Measurements from ENCODE around the gene ZGPAT.
"Not testable (repeated sequence)": the region's sequence is repeated elsewhere in the genome, so short reads cannot be mapped to it uniquely, and the experiment has no call there.

Gene ZGPAT

GRCh38 chr20:63664143-63664851 lies 43.5 kb upstream of the ZGPAT start:
- Histone ChIP-seq H3K4me1 (ENCODE audit: control insufficient read depth, insufficient read depth, low read length) (peaks cover 2% of the 10 kb centered on the region), H3K27ac (ENCODE audit: low read depth, low read length) (no peak overlapping the region), H3K9me3 (ENCODE audit: control insufficient read depth, insufficient read depth, low read length) (no peaks in the 10 kb centered on the region), H3K36me3 (ENCODE audit: control insufficient read depth, insufficient read depth, low read length) (peaks cover 80% of the 10 kb centered on the region), H3K9ac (ENCODE audit: low read depth, low read length) (no peak overlapping the region), H3K4me3 (ENCODE audit: low read depth, low read length) (no peak overlapping the region), H3K27me3 (ENCODE audit: control insufficient read depth, insufficient read depth, low read length) (no peaks in the 10 kb centered on the region)

GRCh38 chr20:63664861-63665594 lies 42.8 kb upstream of the ZGPAT start:
- no peak overlapping the region for H3K9ac ChIP-seq (ENCODE audit: low read depth, low read length)
- H3K27me3 ChIP-seq (ENCODE audit: control insufficient read depth, insufficient read depth, low read length) = no peaks in the 10 kb centered on the region
- H3K9me3 ChIP-seq (ENCODE audit: control insufficient read depth, insufficient read depth, low read length) = no peaks in the 10 kb centered on the region
- no peaks in the 10 kb centered on the region for H3K4me1 ChIP-seq (ENCODE audit: control insufficient read depth, insufficient read depth, low read length)
- no peak overlapping the region for H3K27ac ChIP-seq (ENCODE audit: low read depth, low read length)
- H3K36me3 ChIP-seq (ENCODE audit: control insufficient read depth, insufficient read depth, low read length) = peaks cover 79% of the 10 kb centered on the region
- H3K4me3 ChIP-seq (ENCODE audit: low read depth, low read length) = no peak overlapping the region

- H3K36me3 ChIP-seq (ENCODE audit: control insufficient read depth, insufficient read depth, low read length) = peaks cover 72% of the 10 kb centered on the region
- no peaks in the 10 kb centered on the region for H3K27me3 ChIP-seq (ENCODE audit: control insufficient read depth, insufficient read depth, low read length)
- no peaks in the 10 kb centered on the region for H3K4me1 ChIP-seq (ENCODE audit: control insufficient read depth, insufficient read depth, low read length)
- H3K9ac ChIP-seq (ENCODE audit: low read depth, low read length) = no peak overlapping the region
- H3K4me3 ChIP-seq (ENCODE audit: low read depth, low read length) = no peak overlapping the region
- no peak overlapping the region for H3K27ac ChIP-seq (ENCODE audit: low read depth, low read length)
- no peaks in the 10 kb centered on the region for H3K9me3 ChIP-seq (ENCODE audit: control insufficient read depth, insufficient read depth, low read length)
Measured at GRCh38 chr20:63665708-63666107, 42.1 kb upstream of the ZGPAT start.

- Histone ChIP-seq H3K27me3 (ENCODE audit: control insufficient read depth, insufficient read depth, low read length) (no peaks in the 10 kb centered on the region), H3K4me1 (ENCODE audit: control insufficient read depth, insufficient read depth, low read length) (no peaks in the 10 kb centered on the region), H3K36me3 (ENCODE audit: control insufficient read depth, insufficient read depth, low read length) (peaks cover 56% of the 10 kb centered on the region), H3K4me3 (ENCODE audit: low read depth, low read length) (no peak overlapping the region), H3K27ac (ENCODE audit: low read depth, low read length) (no peak overlapping the region), H3K9me3 (ENCODE audit: control insufficient read depth, insufficient read depth, low read length) (no peaks in the 10 kb centered on the region), H3K9ac (ENCODE audit: low read depth, low read length) (no peak overlapping the region)
Measured at GRCh38 chr20:63667858-63668257, 40.0 kb upstream of the ZGPAT start.

GRCh38 chr20:63668351-63668750 lies 39.5 kb upstream of the ZGPAT start:
- Histone ChIP-seq H3K9me3 (ENCODE audit: control insufficient read depth, insufficient read depth, low read length) (no peaks in the 10 kb centered on the region), H3K4me1 (ENCODE audit: control insufficient read depth, insufficient read depth, low read length) (no peaks in the 10 kb centered on the region), H3K4me3 (ENCODE audit: low read depth, low read length) (no peak overlapping the region), H3K36me3 (ENCODE audit: control insufficient read depth, insufficient read depth, low read length) (peaks cover 51% of the 10 kb centered on the region), H3K9ac (ENCODE audit: low read depth, low read length) (no peak overlapping the region), H3K27me3 (ENCODE audit: control insufficient read depth, insufficient read depth, low read length) (no peaks in the 10 kb centered on the region), H3K27ac (ENCODE audit: low read depth, low read length) (no peak overlapping the region)

- not testable (repeated sequence) for H3K9ac ChIP-seq (ENCODE audit: low read depth, low read length); H3K4me1 ChIP-seq (ENCODE audit: control insufficient read depth, insufficient read depth, low read length); H3K27me3 ChIP-seq (ENCODE audit: control insufficient read depth, insufficient read depth, low read length); H3K4me3 ChIP-seq (ENCODE audit: low read depth, low read length); H3K27ac ChIP-seq (ENCODE audit: low read depth, low read length); H3K9me3 ChIP-seq (ENCODE audit: control insufficient read depth, insufficient read depth, low read length)
- peaks cover 55% of the 10 kb centered on the region for H3K36me3 ChIP-seq (ENCODE audit: control insufficient read depth, insufficient read depth, low read length)
Measured at GRCh38 chr20:63671695-63672094, 36.1 kb upstream of the ZGPAT start.

- Histone ChIP-seq H3K36me3 (ENCODE audit: control insufficient read depth, insufficient read depth, low read length) (peaks cover 48% of the 10 kb centered on the region), H3K4me1 (ENCODE audit: control insufficient read depth, insufficient read depth, low read length) (no peaks in the 10 kb centered on the region), H3K9ac (ENCODE audit: low read depth, low read length) (no peak overlapping the region), H3K27ac (ENCODE audit: low read depth, low read length) (no peak overlapping the region), H3K4me3 (ENCODE audit: low read depth, low read length) (no peak overlapping the region), H3K27me3 (ENCODE audit: control insufficient read depth, insufficient read depth, low read length) (no peaks in the 10 kb centered on the region), H3K9me3 (ENCODE audit: control insufficient read depth, insufficient read depth, low read length) (no peaks in the 10 kb centered on the region)
Measured at GRCh38 chr20:63672666-63673065, 35.2 kb upstream of the ZGPAT start.

- H3K36me3 ChIP-seq (ENCODE audit: control insufficient read depth, insufficient read depth, low read length) = peaks cover 46% of the 10 kb centered on the region
- H3K27ac ChIP-seq (ENCODE audit: low read depth, low read length) = no peak overlapping the region
- no peaks in the 10 kb centered on the region for H3K27me3 ChIP-seq (ENCODE audit: control insufficient read depth, insufficient read depth, low read length)
- no peaks in the 10 kb centered on the region for H3K4me1 ChIP-seq (ENCODE audit: control insufficient read depth, insufficient read depth, low read length)
- H3K9me3 ChIP-seq (ENCODE audit: control insufficient read depth, insufficient read depth, low read length) = no peaks in the 10 kb centered on the region
- no peak overlapping the region for H3K9ac ChIP-seq (ENCODE audit: low read depth, low read length)
- no peak overlapping the region for H3K4me3 ChIP-seq (ENCODE audit: low read depth, low read length)
Measured at GRCh38 chr20:63673951-63674350, 33.9 kb upstream of the ZGPAT start.

GRCh38 chr20:63675681-63676368 lies 32.0 kb upstream of the ZGPAT start:
- H3K4me3 ChIP-seq (ENCODE audit: low read depth, low read length) = no peak overlapping the region
- no peaks in the 10 kb centered on the region for H3K4me1 ChIP-seq (ENCODE audit: control insufficient read depth, insufficient read depth, low read length)
- H3K9ac ChIP-seq (ENCODE audit: low read depth, low read length) = no peak overlapping the region
- H3K27ac ChIP-seq (ENCODE audit: low read depth, low read length) = no peak overlapping the region
- H3K27me3 ChIP-seq (ENCODE audit: control insufficient read depth, insufficient read depth, low read length) = no peaks in the 10 kb centered on the region
- H3K36me3 ChIP-seq (ENCODE audit: control insufficient read depth, insufficient read depth, low read length) = peaks cover 43% of the 10 kb centered on the region
- H3K9me3 ChIP-seq (ENCODE audit: control insufficient read depth, insufficient read depth, low read length) = no peaks in the 10 kb centered on the region

GRCh38 chr20:63678071-63678470 lies 29.8 kb upstream of the ZGPAT start:
- H3K27ac ChIP-seq (ENCODE audit: low read depth, low read length) = no peak overlapping the region
- H3K4me3 ChIP-seq (ENCODE audit: low read depth, low read length) = no peak overlapping the region
- peaks cover 42% of the 10 kb centered on the region for H3K36me3 ChIP-seq (ENCODE audit: control insufficient read depth, insufficient read depth, low read length)
- no peak overlapping the region for H3K9ac ChIP-seq (ENCODE audit: low read depth, low read length)
- H3K9me3 ChIP-seq (ENCODE audit: control insufficient read depth, insufficient read depth, low read length) = no peaks in the 10 kb centered on the region
- H3K27me3 ChIP-seq (ENCODE audit: control insufficient read depth, insufficient read depth, low read length) = no peaks in the 10 kb centered on the region
- H3K4me1 ChIP-seq (ENCODE audit: control insufficient read depth, insufficient read depth, low read length) = no peaks in the 10 kb centered on the region

All from HUES48 (cell line).